Ovary (tissue), 3 donors: Measurements from ENCODE around the gene HS6ST2.
"Not testable (repeated sequence)": the region's sequence is repeated elsewhere in the genome, so short reads cannot be mapped to it uniquely, and the experiment has no call there.

Experiments
- EP300 ChIP-seq: sonication (generic); formaldehyde crosslinking; IDR thresholded peaks from one replicate; pipeline ENCODE4 v1.6.1; 2017; ENCODE audit warnings: antibody characterized with exemption
- POLR2A ChIP-seq: fragments of 450-650 bp; IDR thresholded peaks from one replicate; pipeline ENCODE4 v1.6.1; 2017; ENCODE audit warnings: antibody characterized with exemption, mild to moderate bottlenecking, moderate library complexity
- TF ChIP-seq, protein P1 (sequence below), 3 donors: fragments of 450-650 bp in 2 of 3; fragments of 200-600 bp in 1 of 3; IDR thresholded peaks; one replicate each; pipeline versions ENCODE4 v1.5.1 to v1.8.0; 2016 to 2022; ENCODE audit warnings: antibody characterized with exemption in 3 of 3, mild to moderate bottlenecking in 1 of 3
- donor health status: DM: no; HTN: no; CAD: no.

DNA sequence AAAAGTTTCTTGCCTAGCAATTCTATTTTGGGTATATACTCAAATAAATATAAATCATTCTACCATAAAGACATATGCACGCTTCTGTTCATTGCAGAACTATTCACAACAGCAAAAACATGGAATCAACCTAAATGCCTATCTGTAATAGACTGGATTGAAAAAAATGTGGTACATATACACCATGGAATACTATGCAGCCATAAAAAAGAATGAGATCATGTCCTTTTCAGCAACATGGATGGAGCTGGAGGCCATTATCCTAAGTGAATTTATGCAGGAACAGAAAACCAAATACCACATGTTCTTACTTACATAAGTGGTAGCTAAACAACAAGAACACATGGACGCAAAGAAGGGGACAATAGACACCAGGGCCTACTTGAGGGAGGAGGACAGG lies 21.6 kb upstream of the HS6ST2 start:
- TF ChIP-seq, protein P1, sequence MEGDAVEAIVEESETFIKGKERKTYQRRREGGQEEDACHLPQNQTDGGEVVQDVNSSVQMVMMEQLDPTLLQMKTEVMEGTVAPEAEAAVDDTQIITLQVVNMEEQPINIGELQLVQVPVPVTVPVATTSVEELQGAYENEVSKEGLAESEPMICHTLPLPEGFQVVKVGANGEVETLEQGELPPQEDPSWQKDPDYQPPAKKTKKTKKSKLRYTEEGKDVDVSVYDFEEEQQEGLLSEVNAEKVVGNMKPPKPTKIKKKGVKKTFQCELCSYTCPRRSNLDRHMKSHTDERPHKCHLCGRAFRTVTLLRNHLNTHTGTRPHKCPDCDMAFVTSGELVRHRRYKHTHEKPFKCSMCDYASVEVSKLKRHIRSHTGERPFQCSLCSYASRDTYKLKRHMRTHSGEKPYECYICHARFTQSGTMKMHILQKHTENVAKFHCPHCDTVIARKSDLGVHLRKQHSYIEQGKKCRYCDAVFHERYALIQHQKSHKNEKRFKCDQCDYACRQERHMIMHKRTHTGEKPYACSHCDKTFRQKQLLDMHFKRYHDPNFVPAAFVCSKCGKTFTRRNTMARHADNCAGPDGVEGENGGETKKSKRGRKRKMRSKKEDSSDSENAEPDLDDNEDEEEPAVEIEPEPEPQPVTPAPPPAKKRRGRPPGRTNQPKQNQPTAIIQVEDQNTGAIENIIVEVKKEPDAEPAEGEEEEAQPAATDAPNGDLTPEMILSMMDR (IDR thresholded peaks at IDR 0.05): not testable (repeated sequence)
- not testable (repeated sequence) for TF ChIP-seq EP300, POLR2A
